ENCODE measurements around the gene NEK10. TPM values are rescaled to one million over a fixed set of nuclear protein-coding genes. Genes with fewer than 3 reads are reported as not detected.

NEK10 gene
- total and polyA plus RNA-seq, 9 donors: 0.41 to 33.4 (median 1.1) TPM

DNA sequence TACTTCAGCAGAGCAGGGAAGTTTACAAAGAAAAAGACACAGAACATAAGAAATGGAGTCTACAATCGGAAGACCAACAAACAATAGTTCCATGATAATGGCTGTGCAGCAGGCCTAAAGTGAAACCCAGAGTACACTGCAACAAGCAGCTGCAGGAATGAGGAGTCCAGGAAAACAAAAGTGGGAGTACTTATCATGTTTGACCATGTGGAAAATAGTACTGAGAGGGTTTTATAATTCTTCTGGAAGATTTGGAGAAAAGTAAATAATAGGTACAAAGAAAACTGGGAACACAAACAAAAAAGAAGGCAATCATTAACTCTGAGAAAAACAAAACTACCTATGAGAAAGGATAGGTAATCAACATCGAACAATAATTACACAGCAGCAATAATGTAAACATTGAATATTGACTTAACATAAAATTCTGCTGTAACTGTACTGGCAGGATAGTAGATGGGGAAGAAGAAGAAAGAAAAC, 87.5 kb downstream of the NEK10 start:
- 82 to 86% (median 83%) methylated on average over 2 of the region's 2 CpGs for WGBS, 3 donors
- Histone ChIP-seq H3K27me3 (no peaks in the 10 kb centered on the region), H3K4me3 (no peak overlapping the region), H3K36me3 (no peaks in the 10 kb centered on the region), H3K9me3 (no peaks in the 10 kb centered on the region), H3K27ac (no peak overlapping the region), H3K4me1 (ENCODE audit: insufficient read depth) (no peaks in the 10 kb centered on the region)
- no peak for TF ChIP-seq EP300 (IDR thresholded peaks at IDR 0.05)
- TF ChIP-seq POLR2A (IDR thresholded peaks at IDR 0.05): no peak
- TF ChIP-seq, protein P1, sequence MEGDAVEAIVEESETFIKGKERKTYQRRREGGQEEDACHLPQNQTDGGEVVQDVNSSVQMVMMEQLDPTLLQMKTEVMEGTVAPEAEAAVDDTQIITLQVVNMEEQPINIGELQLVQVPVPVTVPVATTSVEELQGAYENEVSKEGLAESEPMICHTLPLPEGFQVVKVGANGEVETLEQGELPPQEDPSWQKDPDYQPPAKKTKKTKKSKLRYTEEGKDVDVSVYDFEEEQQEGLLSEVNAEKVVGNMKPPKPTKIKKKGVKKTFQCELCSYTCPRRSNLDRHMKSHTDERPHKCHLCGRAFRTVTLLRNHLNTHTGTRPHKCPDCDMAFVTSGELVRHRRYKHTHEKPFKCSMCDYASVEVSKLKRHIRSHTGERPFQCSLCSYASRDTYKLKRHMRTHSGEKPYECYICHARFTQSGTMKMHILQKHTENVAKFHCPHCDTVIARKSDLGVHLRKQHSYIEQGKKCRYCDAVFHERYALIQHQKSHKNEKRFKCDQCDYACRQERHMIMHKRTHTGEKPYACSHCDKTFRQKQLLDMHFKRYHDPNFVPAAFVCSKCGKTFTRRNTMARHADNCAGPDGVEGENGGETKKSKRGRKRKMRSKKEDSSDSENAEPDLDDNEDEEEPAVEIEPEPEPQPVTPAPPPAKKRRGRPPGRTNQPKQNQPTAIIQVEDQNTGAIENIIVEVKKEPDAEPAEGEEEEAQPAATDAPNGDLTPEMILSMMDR (IDR thresholded peaks at IDR 0.05): no peak
- intact Hi-C loops (cut with DNase I): no loop called here
- no peak for DNase-seq

DNA sequence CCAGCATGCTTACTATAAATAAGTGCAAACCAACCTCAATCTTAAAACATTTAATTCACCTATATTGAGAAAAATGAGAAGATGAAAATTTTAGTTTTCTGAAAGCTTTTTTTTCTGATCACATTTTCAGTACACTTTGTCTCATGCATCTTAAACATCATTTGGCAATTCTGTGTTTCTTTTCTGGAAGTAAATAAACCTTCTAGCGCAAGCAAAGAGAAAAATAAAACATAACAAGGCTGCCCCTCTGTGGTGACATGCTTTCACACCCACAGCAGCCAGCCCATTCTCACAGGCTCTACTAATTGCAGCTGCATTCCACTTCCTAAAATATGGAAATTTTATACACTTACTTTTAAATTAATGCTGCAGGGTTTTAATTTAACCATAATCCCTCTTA, 90.1 kb downstream of the NEK10 start:
- TF ChIP-seq EP300 (IDR thresholded peaks at IDR 0.05): no peak
- TF ChIP-seq, protein P1 (IDR thresholded peaks at IDR 0.05): no peak
- no peak for TF ChIP-seq POLR2A (IDR thresholded peaks at IDR 0.05)
- H3K27me3 ChIP-seq: no peaks in the 10 kb centered on the region
- intact Hi-C loops (cut with DNase I): no loop called here
- H3K27ac ChIP-seq: no peak overlapping the region
- no peaks in the 10 kb centered on the region for H3K9me3 ChIP-seq
- 8 to 39% (median 19%) methylated on average over 1 of the region's 1 CpG for WGBS, 3 donors
- no peaks in the 10 kb centered on the region for H3K4me1 ChIP-seq (ENCODE audit: insufficient read depth)
- no peaks in the 10 kb centered on the region for H3K36me3 ChIP-seq
- no peak for DNase-seq
- no peak overlapping the region for H3K4me3 ChIP-seq

DNA sequence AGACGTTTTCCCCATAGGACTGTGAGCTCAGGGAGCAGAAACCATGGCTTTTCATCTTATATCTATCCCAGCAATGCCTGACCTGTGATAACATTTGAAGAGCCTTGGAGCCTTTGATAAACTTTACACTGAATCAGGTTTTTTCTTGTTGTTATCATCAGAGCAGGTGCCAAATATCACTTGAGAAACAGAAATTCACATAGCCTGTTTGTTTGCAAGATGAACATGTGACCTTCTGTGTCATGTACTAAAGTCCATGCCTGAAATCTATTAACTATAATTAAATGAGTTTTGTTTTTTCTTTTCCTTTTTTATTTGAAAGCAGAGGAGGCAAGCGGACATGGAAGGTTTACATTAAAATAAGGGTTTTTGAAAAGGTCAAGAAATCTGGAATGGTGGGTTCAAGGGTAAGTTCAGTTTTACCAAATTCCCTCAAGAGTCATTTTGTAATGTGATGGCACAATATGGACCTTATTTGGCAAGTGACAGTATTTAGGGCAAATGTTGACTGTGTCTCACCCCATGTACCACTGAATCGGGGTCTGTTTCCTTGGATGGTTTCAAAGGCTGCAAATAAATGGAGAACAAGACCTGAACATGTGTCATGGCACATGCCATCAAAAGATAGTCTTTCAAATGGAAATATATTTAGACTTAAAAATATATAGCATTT, 90.7 kb downstream of the NEK10 start:
- TF ChIP-seq EP300 (IDR thresholded peaks at IDR 0.05): no peak
- TF ChIP-seq POLR2A (IDR thresholded peaks at IDR 0.05): no peak
- TF ChIP-seq, protein P1 (IDR thresholded peaks at IDR 0.05): no peak
- DNase-seq: no peak
- Histone ChIP-seq H3K9me3 (no peaks in the 10 kb centered on the region), H3K27ac (no peak overlapping the region), H3K4me3 (no peak overlapping the region), H3K36me3 (no peaks in the 10 kb centered on the region), H3K27me3 (no peaks in the 10 kb centered on the region), H3K4me1 (ENCODE audit: insufficient read depth) (no peaks in the 10 kb centered on the region)
- intact Hi-C loops (cut with DNase I): no loop called here
- WGBS, 3 donors: 64 to 84% (median 65%) methylated on average over 3 of the region's 3 CpGs

DNA sequence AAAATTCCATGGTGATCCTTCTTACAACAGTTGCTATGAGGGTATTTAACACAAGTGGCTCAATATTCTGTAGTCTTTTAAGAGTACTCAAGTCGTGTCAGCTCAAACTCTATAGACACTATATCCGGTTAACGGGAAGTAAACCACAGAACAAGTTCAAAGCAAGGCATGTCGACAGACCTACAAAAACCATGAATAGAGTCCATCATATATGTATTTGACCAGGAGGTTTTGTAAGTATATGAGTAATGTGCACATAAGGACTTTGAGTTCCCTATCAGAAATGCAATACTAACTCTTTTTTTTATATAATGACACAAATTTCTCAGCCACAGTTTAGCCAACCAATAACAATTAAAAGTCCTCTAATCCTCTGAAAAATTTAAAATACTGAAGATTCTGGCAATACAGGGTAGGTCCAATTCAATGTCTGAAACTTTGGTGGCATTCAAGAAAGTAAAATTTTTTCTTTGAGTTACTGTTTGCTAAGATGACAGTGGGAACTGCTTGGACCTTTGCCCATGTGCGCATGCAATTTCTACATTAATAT, 93.7 kb downstream of the NEK10 start:
- Histone ChIP-seq H3K36me3 (no peaks in the 10 kb centered on the region), H3K4me1 (ENCODE audit: insufficient read depth) (no peaks in the 10 kb centered on the region), H3K4me3 (no peak overlapping the region), H3K27ac (no peak overlapping the region), H3K9me3 (no peaks in the 10 kb centered on the region), H3K27me3 (no peaks in the 10 kb centered on the region)
- intact Hi-C loops (cut with DNase I): no loop called here
- DNase-seq: no peak
- TF ChIP-seq EP300 (IDR thresholded peaks at IDR 0.05) (no peak), POLR2A (IDR thresholded peaks at IDR 0.05) (no peak)
- TF ChIP-seq, protein P1 (IDR thresholded peaks at IDR 0.05): no peak
- 95 to 97% (median 95%) methylated on average over 5 of the region's 5 CpGs for WGBS, 3 donors

Data from ovary (tissue), 9 donors.